ENCODE measurements around the gene EFR3B.
"Not testable (repeated sequence)": the region's sequence is repeated elsewhere in the genome, so short reads cannot be mapped to it uniquely, and the experiment has no call there.

DNA sequence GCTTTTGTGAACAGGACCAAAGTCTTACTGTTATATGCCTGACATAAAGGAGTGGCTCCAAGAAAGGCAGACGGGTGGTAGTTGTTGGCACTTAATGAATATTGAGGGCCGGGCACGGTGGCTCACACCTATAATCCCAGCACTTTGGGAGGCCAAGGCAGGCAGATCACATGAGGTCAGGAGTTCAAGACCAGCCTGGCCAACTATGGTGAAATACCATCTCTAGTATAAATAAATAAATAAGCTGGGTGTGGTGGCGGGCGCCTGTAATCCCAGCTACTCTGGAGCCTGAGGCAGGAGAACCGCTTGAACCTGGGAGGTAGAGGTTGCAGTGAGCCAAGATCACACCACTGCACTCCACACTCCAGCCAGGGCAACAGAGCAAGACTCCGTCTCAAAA is 120.2 kb downstream of the EFR3B start:
- not testable (repeated sequence) for TF ChIP-seq POLR2A (IDR thresholded peaks at IDR 0.05; ENCODE audit: low read length); GATA1 (IDR thresholded peaks at IDR 0.05; ENCODE audit: low read depth, low read length)

All from erythroblast (primary cell).